GM21619 (cell line): ENCODE data around the gene RNF138.
"Not testable (repeated sequence)": the region's sequence is repeated elsewhere in the genome, so short reads cannot be mapped to it uniquely, and the experiment has no call there.

Source experiments
- ATAC-seq: cut with Tn5 transposase; IDR thresholded peaks from one replicate; pipeline ENCODE4 v1.9.1; 2021; ENCODE audit not compliant: unreplicated experiment

Gene RNF138

DNA sequence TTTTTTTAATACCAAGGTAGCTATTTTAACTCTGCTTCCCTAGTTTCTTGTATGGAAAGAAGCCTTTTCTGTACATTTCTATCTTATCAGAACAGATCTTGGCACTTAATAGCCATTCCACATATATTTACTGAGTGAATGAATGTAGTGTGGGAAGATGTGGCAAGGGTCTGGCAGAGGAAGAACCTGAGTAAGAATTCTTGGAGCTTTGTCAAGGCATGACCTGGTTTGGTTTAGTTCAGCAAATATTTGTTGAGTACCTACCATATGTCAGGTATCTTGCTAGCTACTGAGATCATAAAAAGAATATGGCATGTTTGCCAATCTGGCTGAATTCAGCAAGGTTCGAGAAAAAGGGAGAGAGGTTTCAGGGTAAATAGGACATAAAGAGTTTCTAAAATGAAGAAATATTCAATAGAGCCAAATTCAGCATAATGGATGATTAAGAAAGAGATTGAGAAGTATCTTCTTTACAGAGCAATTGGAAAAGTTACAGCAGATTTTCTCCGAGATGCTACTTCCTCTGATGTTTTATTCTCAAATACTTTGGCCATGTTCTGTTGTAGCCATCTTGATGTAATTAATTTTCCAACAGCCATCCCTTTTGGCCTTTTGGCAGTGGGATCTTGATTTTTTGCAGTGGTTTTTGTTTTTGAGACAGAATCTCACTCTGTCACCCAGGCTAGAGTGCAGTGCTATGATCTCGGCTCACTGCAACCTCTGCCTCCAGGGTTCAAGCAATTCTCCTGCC is 76.5 kb downstream of the RNF138 start:
- ATAC-seq = no peak

- no peak for ATAC-seq
These were observed 82.0 kb downstream of the RNF138 start for GRCh38 chr18:32173654-32174053.

DNA sequence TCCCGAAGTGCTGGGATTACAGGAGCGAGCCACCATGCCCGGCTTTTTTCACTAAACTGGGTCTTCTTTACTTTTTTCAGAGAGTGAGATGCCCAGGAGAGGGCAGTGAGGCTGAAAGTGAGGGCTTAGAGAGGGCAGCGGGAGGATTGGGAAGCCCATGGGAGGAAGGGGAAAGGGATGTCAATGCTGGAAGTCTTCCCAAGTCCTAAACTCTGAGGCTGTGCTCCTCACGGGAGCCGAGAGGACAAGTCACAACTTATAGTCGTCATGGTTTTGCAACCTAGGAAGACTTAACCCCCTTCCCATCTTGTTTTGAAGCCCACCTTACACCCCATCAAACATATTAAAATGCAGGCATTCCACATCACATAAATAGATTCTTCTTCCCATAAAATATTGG is 83.0 kb downstream of the RNF138 start:
- ATAC-seq = no peak

DNA sequence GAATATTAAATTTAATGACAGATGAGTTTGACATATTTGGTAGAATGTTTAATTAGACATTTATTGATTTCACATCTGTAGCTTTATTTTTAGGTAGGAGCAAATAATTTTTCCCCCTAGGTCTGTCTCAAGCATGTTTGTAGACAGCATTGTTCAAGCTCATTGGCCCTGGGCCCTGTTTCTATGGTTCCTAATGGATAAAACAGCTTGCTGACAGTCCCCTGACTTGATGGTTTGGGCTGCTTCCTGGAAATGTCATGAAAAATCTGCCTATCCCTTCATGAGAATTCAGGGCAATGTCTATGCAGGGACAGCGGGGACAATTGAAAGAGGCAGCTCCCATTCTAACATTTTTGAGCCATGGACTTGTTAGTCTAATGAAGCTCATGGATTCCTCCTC is 83.6 kb downstream of the RNF138 start:
- no peak for ATAC-seq

DNA sequence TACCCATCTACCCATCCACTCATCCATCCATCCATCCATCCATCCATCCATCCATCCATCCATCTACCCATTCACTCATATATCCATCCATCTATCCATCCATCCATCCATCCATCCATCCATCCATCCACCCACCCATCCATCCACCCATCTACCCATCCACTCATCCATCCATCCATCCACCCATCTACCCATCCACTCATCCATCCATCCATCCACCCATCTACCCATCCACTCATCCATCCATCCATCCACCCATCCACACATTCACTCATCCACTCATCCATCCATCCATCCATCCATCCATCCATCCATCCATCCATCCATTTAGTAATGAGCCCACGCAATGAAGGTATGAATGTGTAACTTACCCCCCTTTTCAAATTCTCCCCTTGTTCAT is 85.1 kb downstream of the RNF138 start:
- not testable (repeated sequence) for ATAC-seq

DNA sequence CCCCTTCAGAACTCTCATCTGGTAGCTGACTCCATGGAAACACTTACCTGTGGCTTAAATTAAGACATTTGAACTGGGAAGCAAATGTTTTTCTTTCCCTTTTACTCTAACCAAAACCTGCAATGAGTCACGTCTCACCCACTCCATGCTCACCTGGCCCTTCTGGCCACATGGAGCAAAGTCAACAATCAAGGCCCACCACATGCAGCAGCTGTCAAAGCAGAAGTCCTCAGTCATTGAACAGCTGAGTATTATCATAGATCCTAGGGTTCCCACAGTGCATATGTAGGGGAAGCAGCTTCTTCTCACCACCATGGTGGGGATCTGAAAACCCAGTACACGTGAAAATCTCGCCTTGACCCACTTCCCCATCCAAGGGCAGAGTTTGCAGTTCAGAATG is 85.9 kb downstream of the RNF138 start:
- ATAC-seq = no peak
